ENCODE results near the gene SLC25A48. TPM values are rescaled to one million over a fixed set of nuclear protein-coding genes. Genes with fewer than 3 reads are reported as not detected.
"Not testable (repeated sequence)": the region's sequence is repeated elsewhere in the genome, so short reads cannot be mapped to it uniquely, and the experiment has no call there.

The SLC25A48 gene
- total RNA-seq, 2 experiments from 2014 or later = not detected

- CTCF ChIA-PET = interaction anchor here (0.6 to 2.2 kb wide), 15 partner anchors 9 to 1106 kb away, joined by 3 to 27 read pairs (median 3); no protein-coding TSS in a partner anchor
- Mint-ChIP-seq H3K4me3 (no peak overlapping the region), H3K27me3 (peaks cover 48% of the 10 kb centered on the region)
Measured at GRCh38 chr5:135830876-135831275, 3.6 kb upstream of the SLC25A48 start.

GRCh38 chr5:135831439-135831838 lies 3.0 kb upstream of the SLC25A48 start:
- Mint-ChIP-seq H3K4me3 (no peak overlapping the region), H3K4me1 (peaks cover 3% of the 10 kb centered on the region), H3K9me3 (ENCODE audit: low read depth) (no peaks in the 10 kb centered on the region), H3K27me3 (peaks cover 50% of the 10 kb centered on the region), H3K27ac (no peak overlapping the region), H3K36me3 (ENCODE audit: low read depth) (no peaks in the 10 kb centered on the region)
- intact Hi-C loops (cut with DNase I, micrococcal nuclease) = no loop called here
- ATAC-seq = no peak
- DNase-seq = no peak
- CTCF ChIA-PET = interaction anchor here (0.7 to 2.2 kb wide), 5 partner anchors 62 to 370 kb away, joined by 3 to 27 read pairs (median 12); no protein-coding TSS in a partner anchor
- POLR2A ChIA-PET = no interaction called here

More at GRCh38 chr5:135830876-135831275, 3.6 kb upstream of the SLC25A48 start:
- H3K4me1 Mint-ChIP-seq = peaks cover 3% of the 10 kb centered on the region
- POLR2A ChIA-PET = no interaction called here
- intact Hi-C loops (cut with DNase I, micrococcal nuclease) = loop anchor here (1.0 kb wide), 3 partner anchors 270 to 365 kb away; no protein-coding TSS in a partner anchor
- no peaks in the 10 kb centered on the region for H3K36me3 Mint-ChIP-seq (ENCODE audit: low read depth)
- no peak for ATAC-seq
- H3K27ac Mint-ChIP-seq = no peak overlapping the region
- H3K9me3 Mint-ChIP-seq (ENCODE audit: low read depth) = no peaks in the 10 kb centered on the region
- DNase-seq = no peak

GRCh38 chr5:135831851-135832555 lies 2.5 kb upstream of the SLC25A48 start:
- ChIA-PET POLR2A (no interaction called here), CTCF (interaction anchor here (1.9 to 2.2 kb wide), 3 partner anchors 266 to 370 kb away, joined by 7 to 14 read pairs (median 12); no protein-coding TSS in a partner anchor)
- Mint-ChIP-seq H3K9me3 (ENCODE audit: low read depth) (no peaks in the 10 kb centered on the region), H3K36me3 (ENCODE audit: low read depth) (no peaks in the 10 kb centered on the region), H3K27me3 (peaks cover 52% of the 10 kb centered on the region), H3K4me3 (no peak overlapping the region), H3K4me1 (peaks cover 3% of the 10 kb centered on the region), H3K27ac (no peak overlapping the region)
- intact Hi-C loops (cut with DNase I, micrococcal nuclease) = no loop called here
- DNase-seq (no peak), ATAC-seq (no peak)

GRCh38 chr5:135832941-135833920 lies 1.2 kb upstream of the SLC25A48 start:
- ChIA-PET CTCF (interaction anchor here (1.0 to 1.8 kb wide), 2 partner anchors 20 to 267 kb away, joined by 3 to 7 read pairs; no protein-coding TSS in a partner anchor), POLR2A (no interaction called here)
- no peak overlapping the region for H3K4me3 Mint-ChIP-seq
- H3K27me3 Mint-ChIP-seq = peaks cover 61% of the 10 kb centered on the region
- no peaks in the 10 kb centered on the region for H3K36me3 Mint-ChIP-seq (ENCODE audit: low read depth)
- peaks cover 6% of the 10 kb centered on the region for H3K9me3 Mint-ChIP-seq (ENCODE audit: low read depth)
- DNase-seq (no peak), ATAC-seq (no peak)
- H3K4me1 Mint-ChIP-seq = peaks cover 3% of the 10 kb centered on the region
- intact Hi-C loops (cut with DNase I, micrococcal nuclease) = no loop called here
- no peak overlapping the region for H3K27ac Mint-ChIP-seq

- intact Hi-C loops (cut with DNase I, micrococcal nuclease) = no loop called here
- no peak overlapping the region for H3K4me3 Mint-ChIP-seq
- peaks cover 8% of the 10 kb centered on the region for H3K9me3 Mint-ChIP-seq (ENCODE audit: low read depth)
- no peak overlapping the region for H3K27ac Mint-ChIP-seq
- no peaks in the 10 kb centered on the region for H3K36me3 Mint-ChIP-seq (ENCODE audit: low read depth)
- ChIA-PET POLR2A (no interaction called here), CTCF (interaction anchor here (0.5 to 1.8 kb wide), 5 partner anchors 13 to 377 kb away, joined by 3 to 7 read pairs (median 3); no protein-coding TSS in a partner anchor)
- peaks cover 63% of the 10 kb centered on the region for H3K27me3 Mint-ChIP-seq
- ATAC-seq (peak; percentile 30), DNase-seq (no peak)
- H3K4me1 Mint-ChIP-seq = peaks cover 3% of the 10 kb centered on the region
Measured at GRCh38 chr5:135833961-135834638, 363 bp upstream of the SLC25A48 start.

- ATAC-seq (no peak), DNase-seq (no peak)
- H3K27me3 Mint-ChIP-seq = peaks cover 55% of the 10 kb centered on the region
- H3K9me3 Mint-ChIP-seq (ENCODE audit: low read depth) = peaks cover 8% of the 10 kb centered on the region
- intact Hi-C loops (cut with DNase I, micrococcal nuclease) = no loop called here
- POLR2A ChIA-PET = no interaction called here
- no peaks in the 10 kb centered on the region for H3K36me3 Mint-ChIP-seq (ENCODE audit: low read depth)
- peaks cover 3% of the 10 kb centered on the region for H3K4me1 Mint-ChIP-seq
- H3K4me3 Mint-ChIP-seq = no peak overlapping the region
- CTCF ChIA-PET = no interaction called here
- H3K27ac Mint-ChIP-seq = no peak overlapping the region
Measured at GRCh38 chr5:135835766-135836165, 1.3 kb downstream of the SLC25A48 start.

- CTCF ChIA-PET = interaction anchor here (0.9 kb wide), 1 partner anchor 9 kb away, joined by 3 read pairs; no protein-coding TSS in a partner anchor
- DNase-seq; POLR2A ChIA-PET; H3K36me3 Mint-ChIP-seq (ENCODE audit: low read depth); H3K27ac Mint-ChIP-seq; intact Hi-C loops (cut with DNase I, micrococcal nuclease); H3K9me3 Mint-ChIP-seq (ENCODE audit: low read depth); ATAC-seq; H3K4me3 Mint-ChIP-seq; H3K4me1 Mint-ChIP-seq: not testable (repeated sequence)
- peaks cover 37% of the 10 kb centered on the region for H3K27me3 Mint-ChIP-seq
Measured at GRCh38 chr5:135838395-135838794, 3.9 kb downstream of the SLC25A48 start.

- peaks cover 8% of the 10 kb centered on the region for H3K9me3 Mint-ChIP-seq (ENCODE audit: low read depth)
- POLR2A ChIA-PET = no interaction called here
- H3K36me3 Mint-ChIP-seq (ENCODE audit: low read depth) = no peaks in the 10 kb centered on the region
- H3K27ac Mint-ChIP-seq = no peak overlapping the region
- H3K4me3 Mint-ChIP-seq = no peak overlapping the region
- ATAC-seq (no peak), DNase-seq (no peak)
- intact Hi-C loops (cut with DNase I, micrococcal nuclease) = no loop called here
- CTCF ChIA-PET = interaction anchor here (0.9 to 1.1 kb wide), 2 partner anchors 9 to 10 kb away, joined by 3 read pairs; no protein-coding TSS in a partner anchor
- H3K4me1 Mint-ChIP-seq = no peaks in the 10 kb centered on the region
- peaks cover 28% of the 10 kb centered on the region for H3K27me3 Mint-ChIP-seq
Measured at GRCh38 chr5:135839566-135839965, 5.1 kb downstream of the SLC25A48 start.

- no peak overlapping the region for H3K4me3 Mint-ChIP-seq
- DNase-seq (no peak), ATAC-seq (no peak)
- H3K27me3 Mint-ChIP-seq = peaks cover 23% of the 10 kb centered on the region
- ChIA-PET POLR2A (no interaction called here), CTCF (interaction anchor here (0.7 kb wide), 1 partner anchor 11 kb away, joined by 3 read pairs; no protein-coding TSS in a partner anchor)
- intact Hi-C loops (cut with DNase I, micrococcal nuclease) = no loop called here
- no peaks in the 10 kb centered on the region for H3K36me3 Mint-ChIP-seq (ENCODE audit: low read depth)
- no peaks in the 10 kb centered on the region for H3K4me1 Mint-ChIP-seq
- peaks cover 8% of the 10 kb centered on the region for H3K9me3 Mint-ChIP-seq (ENCODE audit: low read depth)
- H3K27ac Mint-ChIP-seq = no peak overlapping the region
Measured at GRCh38 chr5:135840959-135841358, 6.5 kb downstream of the SLC25A48 start.

GRCh38 chr5:135842737-135843136 lies 8.3 kb downstream of the SLC25A48 start:
- ChIA-PET CTCF (no interaction called here), POLR2A (no interaction called here)
- H3K9me3 Mint-ChIP-seq (ENCODE audit: low read depth) = peaks cover 6% of the 10 kb centered on the region
- H3K4me3 Mint-ChIP-seq = no peak overlapping the region
- no peaks in the 10 kb centered on the region for H3K4me1 Mint-ChIP-seq
- ATAC-seq = no peak
- peaks cover 13% of the 10 kb centered on the region for H3K27me3 Mint-ChIP-seq
- no peak overlapping the region for H3K27ac Mint-ChIP-seq
- intact Hi-C loops (cut with DNase I, micrococcal nuclease) = no loop called here
- H3K36me3 Mint-ChIP-seq (ENCODE audit: low read depth) = no peaks in the 10 kb centered on the region
- DNase-seq = no peak
